SKM-1 treated with dmso at 0.1 percent for 144 hours (cell line): ENCODE results near the gene MPND.

Experiments used
- DNase-seq: peaks from one replicate; lab custom pipeline; 2025; ENCODE audit not compliant: unreplicated experiment; lab: John Stamatoyannopoulos, UW

The MPND gene

GRCh38 chr19:4343370-4344307, at the start of gene MPND:
Gene MPND, plus strand, starts transcription at chr19:4343562. Its CDS starts 32 bp downstream, at chr19:4343594.
- DNase-seq: peak; percentile 79

GRCh38 chr19:4294389-4294788, 49.0 kb upstream of the MPND start:
- no peak for DNase-seq

- no peak for DNase-seq
Measured at GRCh38 chr19:4295972-4296771, 47.2 kb upstream of the MPND start.

GRCh38 chr19:4297901-4298809, 45.2 kb upstream of the MPND start:
- no peak for DNase-seq

- DNase-seq: no peak
Measured at GRCh38 chr19:4298810-4299550, 44.4 kb upstream of the MPND start.

- DNase-seq: no peak
Measured at GRCh38 chr19:4300589-4300988, 42.8 kb upstream of the MPND start.

GRCh38 chr19:4301590-4302242, 41.6 kb upstream of the MPND start:
- DNase-seq: no peak

- DNase-seq: no peak
Measured at GRCh38 chr19:4302243-4302640, 41.1 kb upstream of the MPND start, which contains the start of gene TMIGD2. Gene TMIGD2, minus strand, starts transcription at chr19:4302389. Its CDS starts 4 bp downstream, at chr19:4302385.

GRCh38 chr19:4303819-4304537, 39.4 kb upstream of the MPND start:
- no peak for DNase-seq

- no peak for DNase-seq
Measured at GRCh38 chr19:4304538-4305256, 38.7 kb upstream of the MPND start, which contains the start of gene FSD1. Gene FSD1, plus strand, starts transcription at chr19:4304598. Its CDS starts 149 bp downstream, at chr19:4304747.

- no peak for DNase-seq
Measured at GRCh38 chr19:4305257-4305612, 38.1 kb upstream of the MPND start.

GRCh38 chr19:4305659-4306058, 37.7 kb upstream of the MPND start:
- DNase-seq: no peak

GRCh38 chr19:4310247-4311121, 32.9 kb upstream of the MPND start:
- DNase-seq: no peak

GRCh38 chr19:4313847-4314490, 29.4 kb upstream of the MPND start:
- no peak for DNase-seq

GRCh38 chr19:4316956-4317355, 26.4 kb upstream of the MPND start:
- DNase-seq: no peak

- DNase-seq: no peak
Measured at GRCh38 chr19:4318460-4318859, 24.9 kb upstream of the MPND start.
